Tibial artery (tissue), 4 donors: ENCODE measurements around the gene PAGE2B.

Experiments used
- DNase-seq, 2 donors: peaks; one replicate each; pipeline ENCODE4 v3.0.0-alpha.2; 2019
- H3K27ac ChIP-seq, 2 donors: fragments of 200-600 bp; sonication (generic) in 1 of 2; 1 replicate in 1 of 2; 2 replicates in 1 of 2; pipeline ENCODE4 v1.5.1; 2018 to 2019; ENCODE audit warnings: mild to moderate bottlenecking in 1 of 2
- H3K27me3 ChIP-seq, 2 donors: fragments of 200-600 bp; sonication (generic) in 1 of 2; one replicate each; pipeline versions ENCODE4 v1.5.1 to v1.6.0; 2016 to 2019
- H3K36me3 ChIP-seq, 3 donors: fragments of 200-600 bp; sonication (generic) in 2 of 3; one replicate each; pipeline ENCODE4 v1.5.1; 2016 to 2019; ENCODE audit warnings: mild to moderate bottlenecking in 2 of 3
- H3K4me1 ChIP-seq, 4 donors: fragments of 200-600 bp; sonication (generic) in 2 of 4; 1 replicate in 3 of 4; 2 replicates in 1 of 4; pipeline ENCODE4 v1.5.1; 2016 to 2019
- H3K4me3 ChIP-seq, 2 donors: fragments of 200-600 bp; sonication (generic) in 1 of 2; 1 replicate in 1 of 2; 2 replicates in 1 of 2; pipeline ENCODE4 v1.5.1; 2018 to 2019; ENCODE audit warnings: mild to moderate bottlenecking in 2 of 2
- H3K9me3 ChIP-seq, 3 donors: fragments of 200-600 bp; sonication (generic) in 1 of 3; one replicate each; pipeline ENCODE4 v1.5.1; 2016 to 2019
- CTCF ChIP-seq, 2 experiments: fragments of 200-600 bp in 1 of 2; fragments of 450-650 bp in 1 of 2; IDR thresholded peaks; one replicate each; pipeline ENCODE4 v1.5.1; 2017 to 2019; ENCODE audit warnings: antibody characterized with exemption in 2 of 2, mild to moderate bottlenecking in 1 of 2, moderate library complexity in 1 of 2
- intact Hi-C: fragments of 100-400 bp; cut with DNase I; formaldehyde crosslinking; loops from one replicate; pipeline ENCODE4 v1.15.0; 2023; ENCODE audit warnings: low total_unique reads

Gene PAGE2B

GRCh38 chrX:55074851-55075467 lies at the start of gene PAGE2B:
Gene PAGE2B, plus strand, starts transcription at chrX:55075030. Its CDS starts 1,012 bp downstream, at chrX:55076042.
- Histone ChIP-seq H3K27ac (no peak within 1 kb of the TSS), H3K27me3 (no peaks in the 10 kb centered on the region), H3K36me3 (no peaks in the 10 kb centered on the region), H3K4me1 (no peaks in the 10 kb centered on the region), H3K4me3 (no peak within 1 kb of the TSS), H3K9me3 (no peaks in the 10 kb centered on the region)
- no peak for DNase-seq
- no peak for TF ChIP-seq CTCF (IDR thresholded peaks at IDR 0.05)
- intact Hi-C loops = no loop called here

- H3K4me3 ChIP-seq = no peak overlapping the region
- no peaks in the 10 kb centered on the region for H3K9me3 ChIP-seq
- intact Hi-C loops = no loop called here
- H3K27ac ChIP-seq = no peak overlapping the region
- no peaks in the 10 kb centered on the region for H3K36me3 ChIP-seq
- TF ChIP-seq CTCF (IDR thresholded peaks at IDR 0.05) = no peak
- no peaks in the 10 kb centered on the region for H3K27me3 ChIP-seq
- DNase-seq = no peak
- H3K4me1 ChIP-seq = no peaks in the 10 kb centered on the region
These were observed 48.7 kb upstream of the PAGE2B start for GRCh38 chrX:55026143-55026542.

- H3K4me3 ChIP-seq = no peak overlapping the region
- TF ChIP-seq CTCF (IDR thresholded peaks at IDR 0.05) = no peak
- H3K27me3 ChIP-seq = no peaks in the 10 kb centered on the region
- no peak overlapping the region for H3K27ac ChIP-seq
- intact Hi-C loops = no loop called here
- H3K4me1 ChIP-seq = no peaks in the 10 kb centered on the region
- no peaks in the 10 kb centered on the region for H3K36me3 ChIP-seq
- H3K9me3 ChIP-seq = no peaks in the 10 kb centered on the region
- DNase-seq = no peak
These were observed 48.0 kb upstream of the PAGE2B start for GRCh38 chrX:55026840-55027239.

- Histone ChIP-seq H3K27ac (no peak overlapping the region), H3K9me3 (no peaks in the 10 kb centered on the region), H3K36me3 (no peaks in the 10 kb centered on the region), H3K27me3 (no peaks in the 10 kb centered on the region), H3K4me1 (no peaks in the 10 kb centered on the region), H3K4me3 (no peak overlapping the region)
- DNase-seq = no peak
- TF ChIP-seq CTCF (IDR thresholded peaks at IDR 0.05) = no peak
- intact Hi-C loops = no loop called here
These were observed 46.8 kb upstream of the PAGE2B start for GRCh38 chrX:55028040-55028439.

- no peaks in the 10 kb centered on the region for H3K36me3 ChIP-seq
- no peak for DNase-seq
- no peak overlapping the region for H3K27ac ChIP-seq
- intact Hi-C loops = no loop called here
- no peak overlapping the region for H3K4me3 ChIP-seq
- H3K9me3 ChIP-seq = no peaks in the 10 kb centered on the region
- H3K27me3 ChIP-seq = no peaks in the 10 kb centered on the region
- H3K4me1 ChIP-seq = no peaks in the 10 kb centered on the region
- TF ChIP-seq CTCF (IDR thresholded peaks at IDR 0.05) = no peak
These were observed 46.2 kb upstream of the PAGE2B start for GRCh38 chrX:55028611-55029010.

- Histone ChIP-seq H3K36me3 (no peaks in the 10 kb centered on the region), H3K9me3 (no peaks in the 10 kb centered on the region), H3K4me3 (no peak overlapping the region), H3K27ac (no peak overlapping the region), H3K4me1 (no peaks in the 10 kb centered on the region), H3K27me3 (no peaks in the 10 kb centered on the region)
- no peak for TF ChIP-seq CTCF (IDR thresholded peaks at IDR 0.05)
- intact Hi-C loops = no loop called here
- no peak for DNase-seq
These were observed 45.5 kb upstream of the PAGE2B start for GRCh38 chrX:55029291-55029690.
